Neural progenitor cell (in vitro differentiated cells): ENCODE measurements around the gene GSG1L. TPM values are rescaled to one million over a fixed set of nuclear protein-coding genes. Genes with fewer than 3 reads are reported as not detected.

Experiments
- DNase-seq: peaks from one replicate; pipeline ENCODE4 v3.0.0-alpha.2; 2016; ENCODE audit warnings: low spot score
- H2AFZ ChIP-seq: fragments of 200-600 bp; sonication (generic); replicated peaks from 2 replicates; pipeline ENCODE4 v1.6.1; 2016; ENCODE audit warnings: antibody characterized with exemption
- H3F3A ChIP-seq: fragments of 200-600 bp; sonication (generic); 2 replicates; pipeline ENCODE4 v1.6.1; 2016; ENCODE audit warnings: antibody characterized with exemption, low read depth
- H3K27ac ChIP-seq: fragments of 200-600 bp; sonication (generic); 2 replicates; pipeline ENCODE4 v1.5.1; 2016; ENCODE audit warnings: mild to moderate bottlenecking
- H3K27me3 ChIP-seq: fragments of 200-600 bp; sonication (generic); 2 replicates; pipeline ENCODE4 v1.6.1; 2016; ENCODE audit warnings: mild to moderate bottlenecking, moderate library complexity
- H3K36me3 ChIP-seq: fragments of 200-600 bp; sonication (generic); 2 replicates; pipeline ENCODE4 v1.5.1; 2016
- H3K4me1 ChIP-seq: fragments of 200-600 bp; sonication (generic); 2 replicates; pipeline ENCODE4 v1.6.1; 2016; ENCODE audit warnings: mixed run types
- H3K4me2 ChIP-seq: fragments of 200-600 bp; sonication (generic); 2 replicates; pipeline ENCODE4 v1.6.1; 2016
- H3K4me3 ChIP-seq: fragments of 200-600 bp; sonication (generic); 2 replicates; pipeline ENCODE4 v1.5.1; 2016
- H3K79me2 ChIP-seq: fragments of 200-600 bp; sonication (generic); 2 replicates; pipeline ENCODE4 v1.6.1; 2016; ENCODE audit warnings: low read depth
- H3K9ac ChIP-seq: fragments of 200-600 bp; sonication (generic); 2 replicates; pipeline ENCODE4 v1.6.1; 2016
- H3K9me3 ChIP-seq: fragments of 200-600 bp; sonication (generic); 2 replicates; pipeline ENCODE4 v1.5.1; 2016; ENCODE audit warnings: low read depth
- H4K20me1 ChIP-seq: fragments of 200-600 bp; sonication (generic); 2 replicates; pipeline ENCODE4 v1.6.1; 2016; ENCODE audit warnings: low read depth
- H3K27ac Mint-ChIP-seq: 3 replicates; pipeline ENCODE4 v1.8.0; 2021; ENCODE audit warnings: mixed read lengths
- H3K27me3 Mint-ChIP-seq: 2 replicates; pipeline ENCODE4 v1.8.0; 2022; ENCODE audit warnings: low read depth, mild to moderate bottlenecking, inconsistent platforms, moderate library complexity, mixed read lengths; ENCODE audit not compliant: insufficient read depth
- H3K36me3 Mint-ChIP-seq: 3 replicates; pipeline ENCODE4 v1.8.0; 2021; ENCODE audit warnings: mixed read lengths
- H3K4me1 Mint-ChIP-seq: 3 replicates; pipeline ENCODE4 v1.8.0; 2021; ENCODE audit warnings: mixed read lengths
- H3K4me3 Mint-ChIP-seq: 3 replicates; pipeline ENCODE4 v1.8.0; 2021; ENCODE audit warnings: mild to moderate bottlenecking, moderate library complexity, mixed read lengths
- H3K9me3 Mint-ChIP-seq: 3 replicates; pipeline ENCODE4 v1.8.0; 2020; ENCODE audit warnings: mixed read lengths
- EZH2 ChIP-seq: fragments of 200-600 bp; sonication (generic); IDR thresholded peaks from 2 replicates; pipeline ENCODE4 v1.6.1; 2017; ENCODE audit warnings: antibody characterized with exemption, mild to moderate bottlenecking, moderate library complexity
- EZH2phosphoT487 ChIP-seq: fragments of 200-600 bp; sonication (generic); IDR thresholded peaks from 2 replicates; pipeline ENCODE4 v1.6.1; 2017; ENCODE audit warnings: antibody characterized with exemption
- total RNA-seq: library from RNA; depleted of rRNA; stranded (reverse); fragments of >200 nt; gene quantifications from 2 replicates; pipeline ENCODE4 v1.2.3, GENCODE V29; 2015; ENCODE audit warnings: low replicate concordance
- TF ChIP-seq, protein P1 (sequence below): fragments of 200-600 bp; sonication (generic); IDR thresholded peaks from 2 replicates; pipeline ENCODE4 v1.5.1; 2017; ENCODE audit warnings: antibody characterized with exemption, mild to moderate bottlenecking

GSG1L gene
- total RNA-seq, 1 donor from 2014 or later: not detected

DNA sequence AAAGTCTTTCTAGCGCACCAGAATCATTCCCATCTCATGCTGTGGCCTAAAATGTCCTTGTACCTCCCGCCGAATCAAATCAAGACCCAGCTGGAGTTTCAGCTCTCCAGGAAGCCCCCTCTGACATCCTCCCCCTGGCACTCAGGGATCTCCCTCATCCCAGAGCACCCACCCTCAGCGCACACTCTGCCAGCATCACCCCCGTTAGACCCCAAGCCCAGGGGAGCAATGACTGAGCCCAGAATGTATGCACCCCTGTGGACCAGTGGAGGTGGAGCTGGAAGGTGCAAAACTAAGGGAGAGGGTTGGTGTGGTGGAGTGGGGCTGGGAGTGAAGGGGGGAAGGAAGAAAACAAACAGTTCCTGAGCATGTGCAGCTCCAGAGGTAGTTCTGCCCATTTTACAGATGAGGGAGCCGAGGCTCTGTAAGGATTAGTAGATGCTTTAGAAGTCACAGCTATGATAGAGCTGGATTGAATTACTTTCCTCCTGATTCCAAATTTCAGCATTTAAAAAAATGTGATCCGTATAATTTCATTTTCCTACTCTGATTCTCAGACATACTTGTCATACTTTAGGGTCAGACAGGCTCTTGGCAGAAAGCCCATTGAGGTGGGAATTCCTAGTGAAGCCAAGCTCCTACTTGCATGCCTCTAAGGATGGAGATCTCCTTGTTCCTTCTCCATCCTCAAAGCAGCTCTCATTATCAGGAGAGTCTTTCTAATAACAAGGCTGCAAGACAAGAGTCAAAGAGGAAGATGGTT lies 270.8 kb downstream of the GSG1L start:
- Histone ChIP-seq H3K4me3 (no peak overlapping the region), H4K20me1 (peaks cover 20% of the 10 kb centered on the region), H3K27ac (no peak overlapping the region), H3K4me1 (no peaks in the 10 kb centered on the region), H3F3A (no peaks in the 10 kb centered on the region), H3K9me3 (no peaks in the 10 kb centered on the region), H3K9ac (no peak overlapping the region), H3K27me3 (no peaks in the 10 kb centered on the region), H3K79me2 (no peaks in the 10 kb centered on the region), H2AFZ (no peak overlapping the region), H3K4me2 (no peak overlapping the region), H3K36me3 (no peaks in the 10 kb centered on the region)
- H3K9me3 Mint-ChIP-seq: no peaks in the 10 kb centered on the region
- no peak for DNase-seq
- H3K27ac Mint-ChIP-seq: no peak overlapping the region
- H3K27me3 Mint-ChIP-seq: peaks cover 13% of the 10 kb centered on the region
- no peak overlapping the region for H3K4me3 Mint-ChIP-seq
- H3K4me1 Mint-ChIP-seq: no peaks in the 10 kb centered on the region
- TF ChIP-seq EZH2phosphoT487 (no peak), EZH2 (no peak)
- TF ChIP-seq, protein P1, sequence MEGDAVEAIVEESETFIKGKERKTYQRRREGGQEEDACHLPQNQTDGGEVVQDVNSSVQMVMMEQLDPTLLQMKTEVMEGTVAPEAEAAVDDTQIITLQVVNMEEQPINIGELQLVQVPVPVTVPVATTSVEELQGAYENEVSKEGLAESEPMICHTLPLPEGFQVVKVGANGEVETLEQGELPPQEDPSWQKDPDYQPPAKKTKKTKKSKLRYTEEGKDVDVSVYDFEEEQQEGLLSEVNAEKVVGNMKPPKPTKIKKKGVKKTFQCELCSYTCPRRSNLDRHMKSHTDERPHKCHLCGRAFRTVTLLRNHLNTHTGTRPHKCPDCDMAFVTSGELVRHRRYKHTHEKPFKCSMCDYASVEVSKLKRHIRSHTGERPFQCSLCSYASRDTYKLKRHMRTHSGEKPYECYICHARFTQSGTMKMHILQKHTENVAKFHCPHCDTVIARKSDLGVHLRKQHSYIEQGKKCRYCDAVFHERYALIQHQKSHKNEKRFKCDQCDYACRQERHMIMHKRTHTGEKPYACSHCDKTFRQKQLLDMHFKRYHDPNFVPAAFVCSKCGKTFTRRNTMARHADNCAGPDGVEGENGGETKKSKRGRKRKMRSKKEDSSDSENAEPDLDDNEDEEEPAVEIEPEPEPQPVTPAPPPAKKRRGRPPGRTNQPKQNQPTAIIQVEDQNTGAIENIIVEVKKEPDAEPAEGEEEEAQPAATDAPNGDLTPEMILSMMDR: no peak
- no peaks in the 10 kb centered on the region for H3K36me3 Mint-ChIP-seq

DNA sequence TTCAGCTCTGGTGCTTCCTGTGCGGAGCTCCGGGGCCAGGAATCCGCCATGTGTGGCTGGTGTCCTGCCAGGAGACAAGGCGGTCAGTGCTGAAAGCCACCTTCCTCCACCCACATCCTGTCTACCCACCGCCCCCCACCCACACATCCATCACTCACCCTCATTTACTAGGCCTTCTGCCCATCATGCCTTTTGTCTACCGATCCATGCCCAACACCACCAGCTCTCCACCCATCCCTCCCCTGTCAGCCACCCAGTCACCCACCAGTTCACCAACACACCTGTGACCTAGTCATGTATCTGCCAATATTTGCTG lies 272.2 kb downstream of the GSG1L start:
- Histone ChIP-seq H3K4me2 (no peak overlapping the region), H3K27ac (no peak overlapping the region), H3K9me3 (no peaks in the 10 kb centered on the region), H3K27me3 (no peaks in the 10 kb centered on the region), H3F3A (no peaks in the 10 kb centered on the region), H3K9ac (no peak overlapping the region), H3K4me1 (no peaks in the 10 kb centered on the region), H3K79me2 (no peaks in the 10 kb centered on the region), H3K4me3 (no peak overlapping the region), H2AFZ (no peak overlapping the region), H4K20me1 (peaks cover 15% of the 10 kb centered on the region), H3K36me3 (no peaks in the 10 kb centered on the region)
- Mint-ChIP-seq H3K27me3 (peaks cover 6% of the 10 kb centered on the region), H3K36me3 (no peaks in the 10 kb centered on the region), H3K4me1 (no peaks in the 10 kb centered on the region), H3K27ac (no peak overlapping the region), H3K4me3 (no peak overlapping the region), H3K9me3 (no peaks in the 10 kb centered on the region)
- DNase-seq: no peak
- TF ChIP-seq EZH2phosphoT487 (no peak), EZH2 (no peak)
- TF ChIP-seq, protein P1: no peak

DNA sequence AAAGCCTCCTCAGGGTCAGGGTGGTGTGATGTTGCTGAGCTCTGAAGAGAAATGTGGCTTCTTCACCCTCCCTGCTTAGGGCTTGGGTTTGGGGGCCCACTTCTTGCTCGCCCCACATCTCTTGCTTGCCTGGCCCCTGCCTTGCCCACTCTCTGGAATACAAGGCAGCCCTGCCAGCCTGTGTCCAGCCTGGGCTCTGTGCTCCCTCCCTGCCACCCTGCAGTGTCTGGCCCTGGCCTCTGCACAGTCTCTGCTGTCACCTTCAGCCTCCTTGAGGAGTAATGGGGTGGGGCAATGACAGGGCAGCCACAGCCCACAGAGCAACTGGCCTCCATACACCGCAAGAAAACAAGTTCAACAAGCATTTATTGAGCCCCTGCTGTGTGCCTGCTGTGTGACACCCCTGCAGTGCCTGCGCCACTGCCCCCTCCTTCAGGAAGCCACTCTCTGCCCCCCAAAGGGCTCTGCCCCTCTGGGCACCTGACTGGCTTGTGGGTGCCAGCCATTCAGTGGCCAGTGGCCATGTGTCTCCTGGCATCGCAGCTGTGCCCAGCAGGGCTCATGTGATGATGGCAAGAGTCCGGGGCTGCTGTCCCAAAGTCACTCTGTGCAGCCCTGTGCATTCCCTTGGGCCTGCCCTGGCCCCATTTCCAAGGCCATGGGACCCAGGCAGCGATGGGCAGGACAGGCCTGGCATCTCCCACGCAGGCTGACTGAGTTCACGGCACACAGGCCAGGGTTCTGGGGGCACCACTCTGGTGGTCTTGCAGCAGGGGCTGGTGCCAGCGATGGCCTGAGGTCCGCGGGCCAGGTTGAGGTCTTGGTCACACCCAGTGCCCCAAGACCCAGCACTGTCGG lies 272.7 kb downstream of the GSG1L start:
- no peaks in the 10 kb centered on the region for H3K36me3 Mint-ChIP-seq
- H3K4me1 ChIP-seq: no peaks in the 10 kb centered on the region
- no peaks in the 10 kb centered on the region for H3K27me3 ChIP-seq
- H4K20me1 ChIP-seq: peaks cover 9% of the 10 kb centered on the region
- no peak for TF ChIP-seq EZH2phosphoT487
- TF ChIP-seq, protein P1: no peak
- TF ChIP-seq EZH2: no peak
- no peak overlapping the region for H3K27ac ChIP-seq
- H3K4me2 ChIP-seq: no peak overlapping the region
- peaks cover 4% of the 10 kb centered on the region for H3K27me3 Mint-ChIP-seq
- H3K4me3 Mint-ChIP-seq: no peak overlapping the region
- H3K79me2 ChIP-seq: no peaks in the 10 kb centered on the region
- H3K36me3 ChIP-seq: no peaks in the 10 kb centered on the region
- H3K4me1 Mint-ChIP-seq: no peaks in the 10 kb centered on the region
- H3K9me3 Mint-ChIP-seq: no peaks in the 10 kb centered on the region
- H3K9me3 ChIP-seq: no peaks in the 10 kb centered on the region
- no peak for DNase-seq
- H3K4me3 ChIP-seq: no peak overlapping the region
- H3F3A ChIP-seq: no peaks in the 10 kb centered on the region
- no peak overlapping the region for H3K27ac Mint-ChIP-seq
- H2AFZ ChIP-seq: no peak overlapping the region
- H3K9ac ChIP-seq: no peak overlapping the region
